SJCRH30 (cell line): Measurements from ENCODE around the gene C9orf40. TPM values are rescaled to one million over a fixed set of nuclear protein-coding genes. Genes with fewer than 3 reads are reported as not detected.

Experiments
- DNase-seq, 2 experiments: peaks; one replicate each; pipeline ENCODE4 v3.0.0-alpha.2; 2015 to 2020
- H3K27ac ChIP-seq: fragments of 250-450 bp; sonication (Bioruptor Pico); 2 replicates; pipeline ENCODE4 v1.5.1; 2020; ENCODE audit warnings: mild to moderate bottlenecking, moderate library complexity
- H3K27me3 ChIP-seq: fragments of 250-450 bp; sonication (Bioruptor Pico); 2 replicates; pipeline ENCODE4 v1.5.1; 2020; ENCODE audit warnings: mild to moderate bottlenecking, moderate library complexity
- H3K36me3 ChIP-seq: fragments of 250-450 bp; sonication (Bioruptor Pico); 2 replicates; pipeline ENCODE4 v1.5.1; 2020; ENCODE audit warnings: mild to moderate bottlenecking, moderate library complexity
- H3K4me1 ChIP-seq: fragments of 250-450 bp; sonication (Bioruptor Pico); 2 replicates; pipeline ENCODE4 v1.5.1; 2020; ENCODE audit warnings: mild to moderate bottlenecking, moderate library complexity
- H3K4me3 ChIP-seq: fragments of 250-450 bp; sonication (Bioruptor Pico); 2 replicates; pipeline ENCODE4 v1.5.1; 2020; ENCODE audit warnings: mild to moderate bottlenecking, moderate library complexity
- H3K9me3 ChIP-seq: fragments of 250-450 bp; sonication (Bioruptor Pico); replicated peaks from 2 replicates; pipeline ENCODE4 v1.5.1; 2020; ENCODE audit warnings: mild to moderate bottlenecking, moderate library complexity
- total RNA-seq: library from RNA; depleted of rRNA; stranded (reverse); fragments of >200 nt; shearing (Covaris generic); gene quantifications from 2 replicates; pipeline ENCODE4 v1.2.3, GENCODE V29; 2014

C9orf40 gene
- total RNA-seq, 1 experiment from 2014 or later: 15.3 TPM

- Histone ChIP-seq H3K4me3 (peak overlapping the region; percentile 92), H3K9me3 (no peaks in the 10 kb centered on the region), H3K27ac (peak overlapping the region; percentile 94), H3K36me3 (no peaks in the 10 kb centered on the region; the same call in 1 of the 2 replicates), H3K27me3 (no peaks in the 10 kb centered on the region), H3K4me1 (no peaks in the 10 kb centered on the region)
- peak in 1 of 2 experiments; percentile 38 for DNase-seq
These were observed 581 bp upstream of the C9orf40 start for GRCh38 chr9:74953235-74953751.

DNA sequence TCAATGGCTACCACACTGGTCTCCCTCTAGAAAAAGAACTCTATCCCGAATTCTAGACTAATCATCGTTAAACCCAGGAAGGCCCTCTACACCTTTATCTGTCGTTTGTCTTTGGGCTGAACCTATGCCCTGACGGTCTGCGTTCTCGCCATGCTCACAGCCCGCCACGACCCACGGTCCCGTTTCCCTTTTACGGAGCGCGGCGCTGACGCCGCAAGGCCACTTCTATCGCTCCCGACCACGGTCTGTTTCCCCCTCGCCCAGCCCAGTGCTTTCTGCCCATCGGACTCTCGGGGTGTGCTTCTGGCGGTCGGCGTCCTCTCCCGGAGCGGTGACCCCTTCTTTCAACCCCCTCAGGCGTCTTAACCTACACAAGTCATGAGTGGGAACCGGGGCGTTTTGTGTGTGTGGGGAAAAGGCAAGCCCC, 974 bp downstream of the C9orf40 start:
- peak; percentile 66 to 69 for DNase-seq
- H3K27me3 ChIP-seq: no peaks in the 10 kb centered on the region
- H3K36me3 ChIP-seq: no peaks in the 10 kb centered on the region

GRCh38 chr9:74951107-74951720, 1.5 kb downstream of the C9orf40 start:
- H3K9me3 ChIP-seq: no peaks in the 10 kb centered on the region
- H3K36me3 ChIP-seq: no peaks in the 10 kb centered on the region
- no peak for DNase-seq
- peak overlapping the region; percentile 94 for H3K27ac ChIP-seq
- H3K4me1 ChIP-seq: no peaks in the 10 kb centered on the region
- no peaks in the 10 kb centered on the region for H3K27me3 ChIP-seq
- peak overlapping the region; percentile 92 for H3K4me3 ChIP-seq

More for the DNA sequence above, 974 bp downstream of the C9orf40 start:
- peak overlapping the region; percentile 92 for H3K4me3 ChIP-seq
- peak overlapping the region; percentile 94 for H3K27ac ChIP-seq
- no peaks in the 10 kb centered on the region for H3K9me3 ChIP-seq
- no peaks in the 10 kb centered on the region for H3K4me1 ChIP-seq

DNA sequence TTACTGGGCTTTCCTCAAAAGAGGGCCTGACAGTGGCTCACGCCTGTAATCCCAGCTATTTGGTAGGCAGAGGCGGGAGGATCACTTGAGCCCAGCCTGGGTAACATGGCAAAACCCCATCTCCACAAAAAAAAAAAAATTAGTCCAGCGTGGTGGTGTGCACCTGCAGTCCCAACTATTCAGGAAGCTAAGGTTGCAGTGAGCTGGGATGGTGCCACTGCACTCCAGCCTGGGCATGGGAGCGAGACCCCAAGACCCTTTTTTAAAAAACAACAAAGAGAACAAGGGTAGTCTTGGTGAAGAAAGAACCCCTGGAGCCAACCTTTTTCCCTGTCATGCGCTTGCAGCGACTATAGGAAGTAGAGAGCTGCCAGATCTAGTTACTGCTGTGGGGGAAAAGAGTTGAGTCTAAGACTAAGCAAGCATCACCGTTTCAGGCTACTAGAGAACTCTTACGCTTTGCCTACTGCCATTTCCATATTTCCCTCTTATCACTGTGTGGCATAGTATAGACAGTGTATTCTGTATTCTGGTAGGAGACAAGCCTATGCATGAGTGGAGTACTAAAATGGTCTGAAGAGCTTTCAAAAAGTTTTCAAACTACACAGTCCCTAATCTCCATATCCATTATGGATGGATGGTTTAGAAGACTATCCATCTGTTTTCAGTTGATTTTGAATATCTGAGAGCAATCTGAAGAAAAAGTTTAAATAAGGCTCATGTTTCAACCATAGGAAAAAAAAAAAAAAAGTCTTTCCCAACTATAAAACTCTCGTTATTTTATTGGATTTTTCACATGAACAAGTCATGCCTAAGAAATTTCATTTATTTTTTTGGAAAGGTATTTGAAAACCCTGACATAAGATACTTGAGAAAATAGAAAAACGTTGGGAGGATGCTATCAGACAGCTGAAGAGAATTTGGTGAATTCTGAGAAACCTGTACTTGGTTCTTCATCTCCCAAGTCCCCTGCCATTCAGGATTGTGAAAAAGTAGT, 2.6 kb downstream of the C9orf40 start:
- H3K4me3 ChIP-seq: no peak overlapping the region
- H3K9me3 ChIP-seq: no peaks in the 10 kb centered on the region
- H3K4me1 ChIP-seq: no peaks in the 10 kb centered on the region
- no peak overlapping the region for H3K27ac ChIP-seq
- no peaks in the 10 kb centered on the region for H3K36me3 ChIP-seq
- H3K27me3 ChIP-seq: no peaks in the 10 kb centered on the region
- no peak for DNase-seq

- Histone ChIP-seq H3K27ac (no peak overlapping the region), H3K4me3 (no peak overlapping the region), H3K36me3 (no peaks in the 10 kb centered on the region), H3K9me3 (no peaks in the 10 kb centered on the region), H3K27me3 (no peaks in the 10 kb centered on the region), H3K4me1 (no peaks in the 10 kb centered on the region)
- no peak for DNase-seq
These were observed 3.8 kb downstream of the C9orf40 start for GRCh38 chr9:74948937-74949336.

DNA sequence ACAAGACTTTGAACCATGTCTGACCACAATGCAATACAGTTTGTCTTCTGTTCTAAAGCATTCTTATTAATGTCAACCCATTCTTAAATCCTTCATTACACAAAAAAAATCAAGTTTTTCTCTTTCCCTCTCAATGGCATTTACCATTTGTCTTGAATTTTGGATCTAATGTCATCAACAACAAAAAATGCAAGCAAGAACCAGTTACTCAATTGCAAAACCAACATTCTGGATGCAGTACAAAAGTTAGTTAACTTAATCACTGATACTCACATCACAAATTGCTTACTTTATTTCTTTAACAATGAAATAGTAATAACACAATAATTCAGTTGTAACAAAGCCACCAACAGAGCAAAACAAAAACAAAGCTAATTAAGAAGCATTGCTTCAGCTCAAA, 6.0 kb downstream of the C9orf40 start:
- Histone ChIP-seq H3K9me3 (no peaks in the 10 kb centered on the region), H3K27me3 (no peaks in the 10 kb centered on the region), H3K4me3 (no peak overlapping the region), H3K36me3 (no peaks in the 10 kb centered on the region), H3K4me1 (no peaks in the 10 kb centered on the region), H3K27ac (no peak overlapping the region)
- DNase-seq: no peak

DNA sequence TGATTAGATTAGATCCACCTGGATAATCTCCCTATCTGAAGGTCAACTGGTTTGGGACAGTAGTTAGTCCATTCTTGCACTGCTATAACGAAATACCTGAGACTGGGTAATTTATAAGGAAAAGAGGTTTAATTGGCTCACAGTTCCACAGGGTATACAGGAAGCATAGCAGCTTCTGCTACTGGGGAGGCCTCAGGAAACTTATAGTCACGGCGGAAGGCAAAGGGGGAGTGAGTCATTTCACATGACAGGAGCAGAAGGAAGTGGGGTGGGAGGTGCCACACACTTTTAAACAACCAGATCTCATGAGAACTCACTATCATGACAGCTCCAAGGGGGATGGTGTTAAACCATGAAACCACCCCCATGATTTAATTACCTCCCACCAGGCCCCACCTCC, 9.9 kb downstream of the C9orf40 start:
- no peak overlapping the region for H3K4me3 ChIP-seq
- no peaks in the 10 kb centered on the region for H3K9me3 ChIP-seq
- no peak overlapping the region for H3K27ac ChIP-seq
- no peak for DNase-seq
- H3K27me3 ChIP-seq: no peaks in the 10 kb centered on the region
- H3K4me1 ChIP-seq: no peaks in the 10 kb centered on the region
- no peaks in the 10 kb centered on the region for H3K36me3 ChIP-seq

DNA sequence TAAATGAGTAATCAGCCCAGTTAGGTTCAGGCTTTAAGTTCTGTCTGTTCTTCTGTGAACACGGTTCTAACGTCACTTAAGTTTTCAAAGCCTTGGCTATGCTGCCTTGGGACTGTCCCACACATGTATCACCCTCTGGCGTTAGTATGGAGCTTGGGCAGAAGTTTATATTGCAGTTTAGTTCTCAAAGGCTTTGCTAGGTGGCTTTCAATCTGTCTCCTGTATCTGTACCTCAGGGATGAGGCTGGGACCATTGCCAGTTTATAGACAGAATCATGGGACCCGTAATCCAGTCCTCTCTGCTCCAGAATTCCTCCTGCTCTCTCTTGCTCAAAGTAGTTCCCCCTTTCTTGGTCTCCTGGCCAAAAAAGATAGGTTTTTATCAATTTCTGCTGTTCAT, 12.1 kb downstream of the C9orf40 start:
- Histone ChIP-seq H3K4me1 (no peaks in the 10 kb centered on the region), H3K27ac (no peak overlapping the region), H3K9me3 (no peaks in the 10 kb centered on the region), H3K4me3 (no peak overlapping the region), H3K27me3 (no peaks in the 10 kb centered on the region), H3K36me3 (no peaks in the 10 kb centered on the region)
- no peak for DNase-seq

DNA sequence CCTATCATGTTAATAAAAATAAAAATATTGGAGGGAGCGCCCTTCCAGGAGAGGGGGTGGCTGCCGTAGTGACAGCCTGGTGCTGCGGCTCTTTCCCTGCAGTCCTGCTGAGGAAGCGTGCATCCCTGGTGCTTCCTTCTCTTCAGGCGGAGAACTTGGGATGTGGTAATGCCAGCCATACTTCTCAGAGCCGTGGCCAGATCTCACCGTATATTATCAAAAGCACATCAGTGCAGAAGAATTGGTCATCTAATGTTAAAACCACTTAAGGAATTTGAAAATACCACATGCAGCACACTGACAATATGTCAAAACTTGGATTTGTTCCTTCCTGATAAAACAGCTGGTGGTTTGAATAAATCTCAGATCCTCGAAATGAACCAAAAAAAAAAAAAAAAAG, 17.7 kb downstream of the C9orf40 start:
- no peak overlapping the region for H3K27ac ChIP-seq
- 0 out of 2 replicates have a peak, but pooled peaks cover 5% of the 10 kb centered on the region for H3K9me3 ChIP-seq
- H3K27me3 ChIP-seq: no peaks in the 10 kb centered on the region
- no peak overlapping the region for H3K4me3 ChIP-seq
- H3K36me3 ChIP-seq: no peaks in the 10 kb centered on the region
- no peak for DNase-seq
- no peaks in the 10 kb centered on the region for H3K4me1 ChIP-seq

DNA sequence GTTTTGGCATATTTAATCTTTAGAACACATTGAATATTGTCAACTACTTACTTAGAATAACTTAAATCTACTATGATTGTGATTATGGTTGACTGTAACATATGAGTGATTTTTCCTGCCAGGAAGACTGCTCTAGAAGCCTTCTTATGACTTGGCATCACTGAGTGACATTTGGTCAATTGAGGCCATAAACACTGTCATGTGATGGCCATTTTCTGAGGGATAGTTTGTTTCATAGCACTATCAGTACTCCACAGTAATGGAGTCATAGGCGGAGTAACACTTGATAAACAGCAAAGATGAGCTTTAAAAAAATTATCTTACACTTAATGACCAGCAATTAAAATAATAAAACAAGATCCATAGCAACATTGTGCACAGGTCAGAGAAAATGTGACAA, 31.0 kb downstream of the C9orf40 start:
- DNase-seq: no peak
- H3K36me3 ChIP-seq: no peaks in the 10 kb centered on the region
- no peaks in the 10 kb centered on the region for H3K27me3 ChIP-seq
- H3K27ac ChIP-seq: no peak overlapping the region
- H3K4me3 ChIP-seq: no peak overlapping the region
- no peaks in the 10 kb centered on the region for H3K4me1 ChIP-seq
- H3K9me3 ChIP-seq: no peaks in the 10 kb centered on the region; the same call in 1 of the 2 replicates

DNA sequence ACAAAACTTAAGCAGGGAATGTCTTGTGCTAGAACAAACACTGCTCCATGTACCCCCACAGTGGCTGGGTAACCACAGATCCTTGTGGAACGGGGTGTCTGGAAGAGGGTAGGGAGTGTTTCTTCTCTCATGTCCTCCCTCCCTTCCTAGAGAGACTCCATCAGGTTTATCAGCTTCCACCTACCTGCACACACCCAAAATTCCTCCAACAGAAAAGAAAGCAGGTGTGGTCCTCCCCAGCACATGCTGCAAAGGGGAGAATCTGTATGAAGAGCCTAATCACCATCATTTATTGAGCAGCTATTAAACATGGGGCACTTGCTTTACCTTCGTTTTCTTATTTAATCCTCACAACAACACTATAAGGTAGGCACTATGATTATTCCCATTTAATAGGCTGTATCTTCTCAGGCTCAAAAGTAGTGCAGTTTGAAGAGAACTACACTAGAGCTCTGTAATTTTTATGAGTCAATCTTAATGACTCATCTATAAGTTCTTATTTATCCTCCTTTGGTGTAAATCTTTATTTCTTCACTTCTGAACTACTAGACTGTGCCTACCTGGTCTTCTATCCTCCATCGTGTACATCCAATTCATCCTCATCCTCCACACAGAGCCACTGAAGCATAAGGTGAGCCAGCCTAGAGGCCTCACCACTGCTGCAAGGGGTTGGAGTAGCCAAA, 31.6 kb downstream of the C9orf40 start:
- H3K27ac ChIP-seq: no peak overlapping the region
- DNase-seq: no peak
- no peaks in the 10 kb centered on the region; the same call in 1 of the 2 replicates for H3K9me3 ChIP-seq
- no peaks in the 10 kb centered on the region for H3K36me3 ChIP-seq
- no peaks in the 10 kb centered on the region for H3K4me1 ChIP-seq
- H3K4me3 ChIP-seq: no peak overlapping the region
- no peaks in the 10 kb centered on the region for H3K27me3 ChIP-seq

DNA sequence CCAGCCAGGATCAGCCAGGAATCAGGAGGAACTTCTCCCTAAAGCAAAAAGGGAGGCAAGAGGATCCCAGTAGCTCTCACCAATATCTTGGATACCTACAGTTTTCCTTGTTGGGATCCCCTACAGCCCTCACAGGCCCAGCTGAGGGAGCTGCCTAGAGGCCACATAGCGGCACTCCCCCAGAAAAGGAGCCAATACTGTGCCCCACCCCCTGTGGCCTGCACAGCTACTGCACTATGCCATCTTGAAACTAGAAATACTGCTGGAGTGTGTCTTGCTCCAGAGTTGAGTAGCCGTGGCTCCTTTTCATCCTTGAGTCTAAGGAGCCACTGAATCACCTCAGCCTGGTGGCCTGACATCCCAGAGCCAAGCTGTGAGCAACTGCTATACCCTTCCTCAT, 42.7 kb downstream of the C9orf40 start:
- DNase-seq: no peak
- H3K36me3 ChIP-seq: 0 out of 2 replicates have a peak, but pooled peaks cover 2% of the 10 kb centered on the region
- no peak overlapping the region for H3K4me3 ChIP-seq
- H3K27ac ChIP-seq: no peak overlapping the region
- H3K27me3 ChIP-seq: peaks cover 4% of the 10 kb centered on the region; the same call in 1 of the 2 replicates
- no peaks in the 10 kb centered on the region; the same call in none of the 2 replicates for H3K9me3 ChIP-seq
- H3K4me1 ChIP-seq: no peaks in the 10 kb centered on the region

GRCh38 chr9:74908665-74909064, 44.0 kb downstream of the C9orf40 start:
- Histone ChIP-seq H3K27me3 (peaks cover 4% of the 10 kb centered on the region; the same call in 1 of the 2 replicates), H3K27ac (no peak overlapping the region), H3K4me1 (no peaks in the 10 kb centered on the region), H3K4me3 (no peak overlapping the region), H3K9me3 (no peaks in the 10 kb centered on the region; the same call in none of the 2 replicates), H3K36me3 (0 out of 2 replicates have a peak, but pooled peaks cover 2% of the 10 kb centered on the region)
- no peak for DNase-seq

DNA sequence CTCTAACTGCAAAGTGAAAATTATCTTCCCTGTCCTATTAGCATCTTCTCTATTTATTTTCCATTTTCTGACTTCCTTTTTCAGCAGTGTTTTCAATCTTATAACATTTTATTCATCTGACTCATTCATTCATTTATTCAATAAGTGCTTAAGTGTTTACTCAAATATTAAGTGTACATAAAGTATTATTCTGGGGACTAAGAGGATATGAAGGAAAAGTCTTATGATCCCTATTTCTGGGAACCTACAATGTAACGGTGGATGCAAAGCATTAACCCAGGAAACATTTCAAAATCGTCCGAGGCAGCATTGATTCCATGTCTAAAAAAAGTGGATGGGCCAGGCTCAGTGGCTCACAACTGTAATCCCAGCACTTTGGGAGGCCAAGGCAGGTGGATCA, 45.6 kb downstream of the C9orf40 start:
- DNase-seq: no peak
- no peaks in the 10 kb centered on the region; the same call in 1 of the 2 replicates for H3K9me3 ChIP-seq

More for the DNA sequence above, 45.6 kb downstream of the C9orf40 start:
- Histone ChIP-seq H3K27ac (no peak overlapping the region), H3K27me3 (no peaks in the 10 kb centered on the region), H3K4me1 (no peaks in the 10 kb centered on the region), H3K4me3 (no peak overlapping the region), H3K36me3 (no peaks in the 10 kb centered on the region)
